ENCODE results near the gene AQP4. TPM values are rescaled to one million over a fixed set of nuclear protein-coding genes. Genes with fewer than 3 reads are reported as not detected.
A peak's percentile ranks its signal among the peaks of the same experiment; 100 is the strongest.

Gene AQP4
- total RNA-seq, 1 donor from 2014 or later, result 345 TPM

DNA sequence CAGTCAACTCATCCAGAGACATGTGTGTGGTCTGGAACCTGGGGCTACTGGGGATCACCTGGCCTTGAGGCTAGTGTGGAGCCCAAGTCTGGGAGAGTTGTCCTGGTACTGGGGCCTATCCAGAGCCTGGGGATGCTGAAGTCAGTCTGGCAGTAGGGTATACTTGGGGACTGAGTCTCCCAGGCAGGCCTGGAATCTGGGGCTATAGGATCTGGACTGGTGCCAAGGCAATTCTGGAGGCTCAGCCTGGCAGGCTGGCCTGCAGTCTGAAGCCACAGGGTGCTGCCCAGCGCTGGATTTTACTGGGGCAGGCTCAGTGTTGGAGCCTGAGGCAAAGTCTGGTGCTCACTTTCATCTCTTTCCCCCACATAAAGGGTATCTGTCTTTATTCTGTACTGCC lies 46.5 kb downstream of the AQP4 start:
- H3K27me3 ChIP-seq, result no peaks in the 10 kb centered on the region
- intact Hi-C loops (cut with DNase I), result no loop called here

DNA sequence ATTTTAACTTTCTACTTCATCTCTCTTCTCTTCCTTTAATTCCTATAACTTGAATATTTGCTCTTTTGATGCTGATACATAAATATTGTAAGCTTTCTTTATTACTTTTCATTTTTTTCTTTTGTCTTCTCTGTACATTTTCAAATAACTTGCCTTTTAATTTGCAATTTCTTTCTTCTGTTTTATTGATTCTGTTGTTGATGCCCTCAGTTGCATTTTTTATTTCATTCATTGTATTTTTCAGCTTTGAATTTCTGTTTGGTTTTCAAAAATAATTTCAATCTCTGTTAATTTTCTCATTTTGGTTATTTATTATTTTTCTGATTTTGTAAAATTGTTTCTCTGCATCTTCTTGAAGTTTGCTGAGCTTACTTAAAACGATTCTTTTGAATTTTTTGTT lies 47.0 kb downstream of the AQP4 start:
- intact Hi-C loops (cut with DNase I), result no loop called here

More for the DNA sequence above, 46.5 kb downstream of the AQP4 start:
- H3K27ac ChIP-seq, result no peak overlapping the region
- no peaks in the 10 kb centered on the region for H3K9me3 ChIP-seq
- TF ChIP-seq, protein P1, sequence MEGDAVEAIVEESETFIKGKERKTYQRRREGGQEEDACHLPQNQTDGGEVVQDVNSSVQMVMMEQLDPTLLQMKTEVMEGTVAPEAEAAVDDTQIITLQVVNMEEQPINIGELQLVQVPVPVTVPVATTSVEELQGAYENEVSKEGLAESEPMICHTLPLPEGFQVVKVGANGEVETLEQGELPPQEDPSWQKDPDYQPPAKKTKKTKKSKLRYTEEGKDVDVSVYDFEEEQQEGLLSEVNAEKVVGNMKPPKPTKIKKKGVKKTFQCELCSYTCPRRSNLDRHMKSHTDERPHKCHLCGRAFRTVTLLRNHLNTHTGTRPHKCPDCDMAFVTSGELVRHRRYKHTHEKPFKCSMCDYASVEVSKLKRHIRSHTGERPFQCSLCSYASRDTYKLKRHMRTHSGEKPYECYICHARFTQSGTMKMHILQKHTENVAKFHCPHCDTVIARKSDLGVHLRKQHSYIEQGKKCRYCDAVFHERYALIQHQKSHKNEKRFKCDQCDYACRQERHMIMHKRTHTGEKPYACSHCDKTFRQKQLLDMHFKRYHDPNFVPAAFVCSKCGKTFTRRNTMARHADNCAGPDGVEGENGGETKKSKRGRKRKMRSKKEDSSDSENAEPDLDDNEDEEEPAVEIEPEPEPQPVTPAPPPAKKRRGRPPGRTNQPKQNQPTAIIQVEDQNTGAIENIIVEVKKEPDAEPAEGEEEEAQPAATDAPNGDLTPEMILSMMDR (IDR thresholded peaks at IDR 0.05), result no peak
- H3K36me3 ChIP-seq, result no peaks in the 10 kb centered on the region
- no peak overlapping the region for H3K4me3 ChIP-seq
- H3K4me1 ChIP-seq, result no peaks in the 10 kb centered on the region
- no peak for DNase-seq
- no peak for ATAC-seq

DNA sequence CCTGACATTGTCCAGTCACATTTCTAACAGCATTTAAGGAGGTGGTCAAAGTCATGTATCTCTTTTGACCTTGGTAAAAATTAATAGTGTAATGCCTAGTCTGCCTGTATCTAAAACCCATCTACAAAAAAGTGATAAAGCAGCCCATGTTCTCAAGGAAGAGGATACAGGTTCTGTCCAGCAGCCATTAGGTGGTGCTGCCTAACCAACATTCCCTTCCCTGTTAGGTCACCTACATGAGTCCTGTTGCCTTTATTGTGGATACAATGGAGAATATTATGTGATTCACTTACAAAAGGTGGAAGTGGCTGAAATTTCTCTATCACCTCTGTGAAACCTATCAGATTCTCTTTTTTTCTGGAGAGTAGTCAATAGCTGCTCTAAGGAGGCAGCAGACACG lies 52.5 kb downstream of the AQP4 start:
- intact Hi-C loops (cut with DNase I), result no loop called here
- Histone ChIP-seq H3K4me1 (no peaks in the 10 kb centered on the region), H3K27me3 (no peaks in the 10 kb centered on the region), H3K4me3 (no peak overlapping the region), H3K36me3 (no peaks in the 10 kb centered on the region), H3K9me3 (no peaks in the 10 kb centered on the region), H3K27ac (no peak overlapping the region)
- DNase-seq, result no peak
- peak; percentile 85 for ATAC-seq
- TF ChIP-seq, protein P1 (IDR thresholded peaks at IDR 0.05), result peak; percentile 53

More for the DNA sequence above, 47.0 kb downstream of the AQP4 start:
- Histone ChIP-seq H3K36me3 (no peaks in the 10 kb centered on the region), H3K27me3 (no peaks in the 10 kb centered on the region), H3K27ac (no peak overlapping the region), H3K4me3 (no peak overlapping the region), H3K9me3 (no peaks in the 10 kb centered on the region), H3K4me1 (no peaks in the 10 kb centered on the region)
- DNase-seq (no peak), ATAC-seq (no peak)
- TF ChIP-seq, protein P1 (IDR thresholded peaks at IDR 0.05), result no peak

DNA sequence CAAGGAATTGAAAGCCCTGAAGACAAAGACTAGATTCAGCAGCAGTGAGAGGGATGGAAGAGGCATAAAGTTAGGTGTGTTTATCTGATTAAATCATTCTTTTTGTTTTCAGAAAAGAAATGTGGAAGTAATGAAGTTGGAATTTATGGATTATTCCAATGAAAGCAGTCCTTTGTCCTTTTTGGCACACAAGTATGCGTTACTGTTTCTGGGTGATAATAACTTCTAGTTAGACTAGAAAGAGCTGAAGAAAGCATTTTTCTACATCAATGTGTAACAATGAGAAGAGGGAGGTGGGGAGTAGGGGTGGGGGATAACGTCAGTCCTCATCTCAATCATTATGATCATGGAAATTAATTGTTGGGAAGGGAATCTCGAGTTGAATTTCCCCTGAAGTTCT lies 53.0 kb downstream of the AQP4 start:
- ATAC-seq, result no peak
- Histone ChIP-seq H3K4me3 (no peak overlapping the region), H3K9me3 (no peaks in the 10 kb centered on the region), H3K27me3 (no peaks in the 10 kb centered on the region), H3K36me3 (no peaks in the 10 kb centered on the region), H3K27ac (no peak overlapping the region), H3K4me1 (no peaks in the 10 kb centered on the region)
- DNase-seq, result no peak
- intact Hi-C loops (cut with DNase I), result no loop called here
- TF ChIP-seq, protein P1 (IDR thresholded peaks at IDR 0.05), result no peak

GRCh38 chr18:26809346-26809745 lies 56.2 kb downstream of the AQP4 start:
- no peaks in the 10 kb centered on the region for H3K36me3 ChIP-seq
- no peaks in the 10 kb centered on the region for H3K9me3 ChIP-seq
- no peak for DNase-seq
- H3K4me1 ChIP-seq, result no peaks in the 10 kb centered on the region
- TF ChIP-seq, protein P1 (IDR thresholded peaks at IDR 0.05), result no peak
- ATAC-seq, result peak; percentile 40
- H3K27ac ChIP-seq, result no peak overlapping the region
- intact Hi-C loops (cut with DNase I), result no loop called here
- H3K4me3 ChIP-seq, result no peak overlapping the region
- no peaks in the 10 kb centered on the region for H3K27me3 ChIP-seq

- H3K9me3 ChIP-seq, result no peaks in the 10 kb centered on the region
- intact Hi-C loops (cut with DNase I), result no loop called here
- no peak for DNase-seq
- peak; percentile 66 for ATAC-seq
- H3K36me3 ChIP-seq, result no peaks in the 10 kb centered on the region
- H3K27me3 ChIP-seq, result no peaks in the 10 kb centered on the region
- H3K4me3 ChIP-seq, result no peak overlapping the region
- no peak overlapping the region for H3K27ac ChIP-seq
- TF ChIP-seq, protein P1 (IDR thresholded peaks at IDR 0.05), result no peak
- H3K4me1 ChIP-seq, result no peaks in the 10 kb centered on the region
Observed at GRCh38 chr18:26806224-26806623, 59.3 kb downstream of the AQP4 start.

Data from upper lobe of right lung (tissue), 1 donor.